Epidermal melanocyte (primary cell): ENCODE measurements around the gene AUNIP.

Experiments used
- DNase-seq: peaks from one replicate; pipeline ENCODE4 v3.0.0; 2011; ENCODE audit warnings: low spot score; ENCODE audit not compliant: insufficient read length

Gene AUNIP, protein sequence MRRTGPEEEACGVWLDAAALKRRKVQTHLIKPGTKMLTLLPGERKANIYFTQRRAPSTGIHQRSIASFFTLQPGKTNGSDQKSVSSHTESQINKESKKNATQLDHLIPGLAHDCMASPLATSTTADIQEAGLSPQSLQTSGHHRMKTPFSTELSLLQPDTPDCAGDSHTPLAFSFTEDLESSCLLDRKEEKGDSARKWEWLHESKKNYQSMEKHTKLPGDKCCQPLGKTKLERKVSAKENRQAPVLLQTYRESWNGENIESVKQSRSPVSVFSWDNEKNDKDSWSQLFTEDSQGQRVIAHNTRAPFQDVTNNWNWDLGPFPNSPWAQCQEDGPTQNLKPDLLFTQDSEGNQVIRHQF

DNA sequence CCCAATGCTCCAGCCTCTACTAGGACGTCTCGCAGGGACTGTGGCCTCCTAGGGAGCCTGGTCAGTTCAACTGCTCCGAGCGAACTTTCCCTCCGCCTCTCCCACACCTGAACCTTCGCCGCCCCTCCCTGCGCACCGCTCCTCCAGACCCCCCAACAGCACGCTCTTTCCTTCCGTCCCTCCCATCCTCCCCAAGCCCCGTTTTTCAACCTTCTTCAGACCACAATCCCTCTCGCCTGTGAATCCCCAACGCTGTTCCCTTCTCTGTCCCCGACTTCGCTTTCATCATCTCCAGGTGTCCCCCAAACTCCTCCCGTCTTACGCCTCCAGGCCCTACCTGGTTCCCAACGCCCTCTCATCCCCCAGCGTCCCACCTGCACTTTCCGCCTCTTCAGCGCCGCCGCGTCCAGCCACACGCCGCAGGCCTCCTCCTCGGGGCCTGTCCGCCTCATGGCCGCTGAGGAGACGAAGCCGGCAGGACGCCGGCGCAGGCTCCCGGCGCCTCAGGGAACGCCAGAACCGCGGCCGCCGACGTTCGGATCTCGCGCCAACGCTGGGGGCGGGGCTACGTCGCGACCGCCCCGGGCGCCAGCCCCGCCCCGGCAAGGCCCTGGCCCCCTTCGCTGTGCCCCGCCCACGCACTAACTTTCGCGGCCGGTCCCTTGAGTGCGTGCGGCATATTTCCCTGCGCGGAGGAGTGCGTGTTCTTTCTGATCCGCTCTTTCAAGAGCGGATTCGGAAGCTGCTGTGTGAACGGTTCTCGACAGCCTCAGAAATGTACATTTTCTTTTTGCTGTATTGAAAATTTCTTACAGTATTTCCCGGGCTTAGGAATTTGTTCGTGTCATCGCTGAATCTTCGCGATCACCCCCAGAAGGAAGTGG is at the start of gene AUNIP:
Gene AUNIP (minus strand): TSS at position 552 of the 884 bp plus-strand sequence. CDS start 100 bp downstream, at position 452.
- peak; percentile 80 for DNase-seq

DNA sequence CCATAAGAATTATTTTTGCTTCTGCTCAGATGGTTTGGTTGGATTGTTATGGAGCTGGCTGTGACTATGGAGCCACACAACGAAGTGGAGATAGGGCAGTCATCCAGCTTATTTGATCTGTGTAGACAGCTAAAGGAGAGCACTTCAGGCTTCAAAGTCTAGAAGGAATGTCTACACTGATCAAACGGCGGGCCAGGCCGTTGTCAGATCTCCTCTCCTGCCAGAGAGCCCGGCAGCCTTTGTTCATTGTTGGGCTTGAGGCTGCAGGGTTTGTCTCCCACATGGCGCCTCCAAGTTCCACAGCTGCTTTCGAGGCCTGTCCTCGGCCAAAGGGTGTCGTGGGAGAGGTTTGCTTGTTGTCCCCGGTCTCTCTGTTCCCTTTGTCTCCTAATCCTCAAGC is 49.8 kb upstream of the AUNIP start:
- DNase-seq, result no peak

DNA sequence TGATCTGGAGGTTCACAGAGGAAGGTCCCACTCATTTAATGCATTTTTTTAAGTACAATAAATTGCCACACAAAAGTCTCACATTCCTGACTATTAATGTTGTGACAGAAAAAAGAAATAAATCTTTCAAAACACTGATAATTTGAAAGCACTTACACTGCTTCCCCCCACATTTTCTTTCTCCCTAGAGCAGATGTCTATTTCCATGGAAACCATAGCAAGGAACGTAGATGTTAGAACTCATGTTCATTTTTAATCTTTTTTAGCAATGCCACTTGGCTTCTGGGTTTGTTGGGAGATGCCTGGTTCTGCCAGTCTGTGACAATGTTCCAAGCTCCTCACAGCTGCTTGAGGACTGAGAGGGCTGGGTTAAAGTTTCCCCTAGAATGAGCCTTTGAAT is 48.9 kb upstream of the AUNIP start:
- DNase-seq, result no peak

DNA sequence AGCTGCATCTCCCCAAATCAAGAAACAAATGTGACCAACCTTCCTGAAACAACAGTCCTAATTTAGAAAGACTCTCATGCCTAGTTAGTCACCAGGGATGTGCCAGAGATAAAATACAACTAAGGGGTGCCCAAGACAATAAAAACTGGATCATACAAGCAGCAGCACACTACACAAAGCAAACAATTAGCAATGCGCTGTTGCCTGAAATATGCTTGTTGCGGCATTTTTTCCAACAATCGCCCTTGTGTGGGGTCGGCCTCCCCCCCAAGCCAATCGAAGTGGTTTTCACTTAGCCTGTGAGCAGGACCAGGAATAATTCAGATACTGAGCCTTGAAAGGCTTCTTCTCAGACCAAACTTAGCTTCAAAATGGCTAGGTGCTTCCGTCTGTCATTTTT is 48.3 kb upstream of the AUNIP start:
- DNase-seq, result no peak

DNA sequence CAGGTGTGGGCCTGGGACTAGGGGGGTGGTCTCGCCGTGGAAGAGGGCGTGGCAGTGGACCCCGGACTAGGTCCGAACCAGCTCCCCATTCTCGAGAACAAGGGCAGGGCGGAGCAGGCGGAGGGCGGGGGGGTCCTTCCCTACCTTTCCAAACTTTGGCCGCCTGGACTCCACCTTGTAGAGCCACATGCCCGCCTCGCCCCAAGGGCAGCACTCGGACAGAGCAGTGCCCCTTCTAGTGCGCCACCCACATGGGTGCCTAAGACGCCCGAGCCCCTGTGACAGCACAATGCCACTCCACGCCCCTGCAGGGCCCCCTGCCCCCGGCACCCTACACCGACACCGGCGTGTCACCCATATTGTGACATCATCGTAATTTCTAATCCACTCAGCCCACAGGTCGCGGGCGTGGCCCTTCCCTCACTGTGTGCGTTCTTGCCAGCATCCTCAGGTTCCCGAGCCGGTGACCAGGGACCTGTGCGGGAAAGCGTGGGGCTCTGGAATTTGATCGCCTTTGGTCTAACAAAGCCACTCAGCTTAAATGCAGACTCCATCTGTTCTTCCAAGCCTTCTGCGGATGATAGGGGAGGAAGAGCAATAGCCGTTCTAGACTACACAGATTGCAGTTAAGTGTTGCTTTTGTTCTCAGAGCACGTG is 47.5 kb upstream of the AUNIP start:
- no peak for DNase-seq

DNA sequence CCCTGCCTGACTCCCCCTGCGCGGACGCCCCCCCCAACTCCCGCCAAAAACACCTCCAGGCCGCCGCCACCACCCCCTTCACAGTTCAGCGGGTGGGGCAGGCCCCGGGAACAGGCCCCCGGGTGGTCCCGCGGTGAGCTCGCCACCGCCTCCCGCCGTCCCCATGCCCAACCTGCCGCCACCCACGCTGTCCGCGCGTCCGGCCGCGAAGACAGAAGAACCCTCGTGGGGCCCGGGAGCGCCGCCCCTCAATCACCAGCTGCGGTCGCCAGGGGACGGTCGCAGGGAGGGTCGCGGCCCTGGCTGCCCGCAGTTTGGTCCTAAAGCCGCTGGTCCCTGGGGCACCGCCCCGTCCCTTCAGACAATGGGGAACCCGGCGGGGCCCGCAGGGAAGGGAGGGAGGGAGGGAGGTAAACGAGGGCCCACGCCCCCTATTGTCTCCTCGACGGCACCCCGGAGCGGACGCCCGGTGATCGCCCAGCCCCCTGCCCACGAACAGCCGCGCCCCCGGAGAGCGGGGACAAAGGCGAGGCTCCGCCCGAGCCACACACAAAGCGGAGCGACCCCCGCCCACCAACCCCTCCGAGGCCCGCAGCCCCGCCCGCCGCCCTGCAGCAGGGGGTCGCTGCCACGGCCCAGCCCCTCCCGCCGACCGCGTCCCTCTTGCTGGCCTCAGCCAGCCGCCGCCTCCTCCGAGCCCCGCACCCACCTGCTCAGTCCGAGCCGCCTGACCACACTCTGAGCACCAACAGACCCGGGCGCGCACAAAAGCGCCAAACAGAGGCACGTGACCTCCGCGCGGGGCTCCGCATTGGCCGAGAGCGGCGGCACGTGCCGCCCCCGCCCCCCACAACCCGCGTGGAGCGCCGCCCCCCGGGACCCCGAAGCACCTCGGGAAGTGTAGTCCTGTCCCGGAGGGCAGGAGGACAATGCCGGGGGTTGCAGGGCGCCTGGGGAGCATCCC is 46.7 kb upstream of the AUNIP start, which contains the start of gene STMN1:
Gene STMN1 (minus strand): TSS at position 740 of the 964 bp plus-strand sequence. CDS start 1,743 bp downstream, outside the sequence.
- DNase-seq, result peak; percentile 76

DNA sequence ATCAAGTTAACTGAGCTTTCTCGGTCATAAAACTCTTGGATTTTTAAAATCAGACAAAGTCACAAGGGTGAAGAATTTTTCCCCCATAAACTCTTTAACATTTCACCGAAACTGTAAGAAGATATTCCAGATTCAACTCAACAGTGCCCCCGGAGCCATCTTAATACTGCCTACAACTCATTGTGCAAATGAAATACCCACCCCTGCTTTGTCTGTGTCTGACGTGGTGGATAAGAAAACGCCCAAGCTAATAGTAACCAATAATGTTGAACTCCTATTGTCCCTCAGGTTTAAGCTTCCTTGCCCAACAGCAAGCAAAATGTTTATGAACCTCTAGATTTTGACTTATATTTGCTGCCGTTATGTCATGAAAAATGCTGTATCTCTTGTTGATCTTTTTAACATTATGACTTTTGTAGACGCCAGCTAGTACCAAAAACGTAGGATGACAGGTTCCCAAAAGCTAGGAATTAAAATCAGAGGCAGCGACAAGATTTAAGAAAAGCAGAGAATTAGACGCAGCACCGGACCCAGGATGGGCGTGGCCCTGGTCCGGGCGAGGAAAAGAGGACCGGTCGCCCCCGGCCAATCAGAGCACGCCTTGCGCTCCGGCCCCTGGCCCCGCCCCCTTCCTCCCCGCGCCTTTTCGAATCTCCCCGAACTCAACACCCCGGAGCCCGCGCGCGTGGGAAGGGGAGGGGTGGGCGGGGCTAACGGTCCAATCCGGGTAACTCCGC is 45.9 kb upstream of the AUNIP start:
- DNase-seq, result peak; percentile 72

DNA sequence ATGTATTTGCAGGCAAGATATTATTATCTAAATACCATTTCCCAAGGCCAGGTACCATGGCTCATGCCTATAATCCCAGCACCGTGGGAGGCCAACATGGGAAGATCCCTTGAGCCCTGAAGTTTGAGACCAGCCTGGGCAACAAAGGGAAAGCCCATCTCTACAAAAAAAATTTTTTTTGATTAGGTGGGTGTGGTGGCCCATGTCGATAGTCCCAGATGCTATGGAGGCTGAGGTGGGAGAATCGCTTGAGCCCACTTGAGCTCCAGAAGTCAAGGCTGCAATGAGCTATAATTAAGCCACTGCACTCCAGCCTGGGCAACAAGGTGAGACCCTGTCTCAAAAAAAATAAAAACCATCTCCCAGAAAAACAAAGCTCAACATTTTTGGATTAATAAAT is 44.7 kb upstream of the AUNIP start:
- DNase-seq, result no peak

DNA sequence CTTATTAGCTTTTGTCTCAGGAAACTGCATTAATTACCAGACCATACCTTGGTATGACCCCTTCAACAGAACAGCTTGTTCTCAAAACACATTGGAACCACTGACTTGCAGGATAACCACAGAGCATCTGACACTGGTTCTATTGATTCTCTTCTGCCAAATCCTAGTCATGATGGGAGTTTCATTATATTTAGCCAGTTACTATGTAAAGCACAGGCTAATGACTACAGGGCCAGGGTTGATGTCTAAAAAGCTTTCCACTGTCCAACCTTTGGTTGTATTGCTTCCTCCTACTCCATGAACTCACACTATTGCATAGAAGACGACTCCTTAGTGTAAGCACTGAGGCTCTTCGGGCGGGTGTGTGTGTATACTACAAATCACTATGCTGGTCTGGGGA is 43.2 kb upstream of the AUNIP start:
- DNase-seq, result no peak

DNA sequence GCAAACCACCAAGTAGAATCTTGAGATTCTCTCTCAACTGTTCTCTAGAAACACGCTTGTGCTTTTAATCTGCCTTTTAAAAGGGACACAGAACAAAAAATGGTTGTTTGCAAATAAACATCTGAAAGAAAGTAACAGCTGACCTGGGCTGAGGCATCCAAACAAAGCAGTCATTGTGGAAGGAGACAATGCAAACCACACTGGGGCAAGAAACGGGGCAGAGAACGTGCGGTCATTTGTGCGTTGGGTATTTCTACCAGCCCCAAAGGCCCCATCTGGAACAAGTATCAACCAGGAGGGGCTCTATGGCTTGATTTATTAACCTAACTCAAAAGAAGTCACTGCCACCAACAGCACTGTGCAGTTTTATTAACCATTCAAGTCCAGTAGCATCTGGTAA is 41.0 kb upstream of the AUNIP start:
- DNase-seq, result no peak

DNA sequence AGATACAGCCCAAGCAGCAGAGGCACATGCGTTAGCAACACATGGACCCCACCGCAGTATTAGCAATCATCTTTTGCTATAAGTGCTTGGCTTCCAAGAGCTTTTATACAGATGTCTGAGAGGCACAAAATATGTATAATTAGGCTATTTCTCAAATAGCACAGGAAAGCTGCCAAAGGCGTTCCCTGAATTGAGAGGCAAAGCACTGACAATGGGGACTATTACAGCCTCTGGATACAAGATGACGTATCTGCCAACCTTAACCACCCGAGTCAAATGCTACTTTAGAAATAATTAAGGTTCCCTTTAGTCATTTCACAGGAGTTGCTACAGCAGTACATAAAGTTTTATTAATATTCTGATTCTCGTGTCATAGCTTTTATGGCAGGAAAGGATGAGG is 40.5 kb upstream of the AUNIP start:
- no peak for DNase-seq

DNA sequence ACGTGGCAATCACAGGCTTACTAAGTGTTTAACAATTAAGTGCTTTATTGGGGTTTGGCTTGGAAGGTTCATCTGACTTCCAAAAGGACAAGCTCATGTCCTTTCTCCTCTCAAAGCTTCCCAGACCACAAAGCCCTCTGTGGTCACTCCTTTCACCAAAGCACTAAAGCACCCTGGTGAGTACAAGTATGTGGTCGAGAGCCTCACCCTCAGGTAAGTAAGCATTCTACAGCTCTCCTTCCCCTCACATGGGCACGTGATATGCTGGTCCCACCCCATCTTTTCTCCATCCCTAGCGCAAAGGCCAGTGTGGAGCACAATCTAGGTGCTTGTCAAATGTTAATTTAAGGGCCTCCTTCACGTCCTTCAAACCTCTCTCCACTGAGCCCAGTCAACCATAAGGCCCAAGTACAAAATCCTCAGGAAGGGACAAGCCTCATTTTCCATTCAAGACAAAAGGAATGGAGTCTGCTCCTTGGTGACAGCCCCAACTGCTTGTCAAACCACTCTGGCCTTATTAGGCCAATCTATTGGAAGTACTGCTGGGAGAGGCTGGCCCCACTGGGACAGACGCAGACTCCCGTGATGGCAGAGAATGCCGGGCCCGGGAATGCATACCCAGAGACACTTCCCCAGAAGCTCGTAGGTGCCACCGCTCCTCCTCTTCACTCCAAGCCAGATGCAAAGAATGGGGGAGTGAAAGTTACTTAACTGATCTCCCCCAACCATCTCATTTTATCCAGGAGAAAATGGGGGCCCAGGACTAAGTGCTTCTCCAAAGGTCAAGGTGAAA is 39.2 kb upstream of the AUNIP start:
- no peak for DNase-seq

DNA sequence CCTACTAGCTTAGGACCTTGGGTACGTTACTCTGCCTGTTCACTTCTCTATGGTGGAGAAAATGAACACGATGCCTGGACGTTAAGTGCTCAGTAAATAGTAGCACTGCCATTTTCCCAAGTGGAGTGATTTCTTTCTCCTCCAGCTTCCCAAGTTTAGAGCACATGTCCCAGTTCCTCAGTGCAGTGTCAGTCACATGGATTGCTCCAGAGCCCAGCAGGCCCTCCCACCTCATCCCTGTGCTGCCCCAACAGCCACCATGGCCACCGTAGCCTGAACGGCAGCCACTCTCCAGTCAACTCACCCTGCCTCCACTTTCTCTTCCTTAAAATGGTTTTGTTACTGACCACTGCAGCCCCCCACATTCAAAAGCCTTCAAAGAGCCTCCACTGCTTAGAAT is 38.5 kb upstream of the AUNIP start:
- no peak for DNase-seq

DNA sequence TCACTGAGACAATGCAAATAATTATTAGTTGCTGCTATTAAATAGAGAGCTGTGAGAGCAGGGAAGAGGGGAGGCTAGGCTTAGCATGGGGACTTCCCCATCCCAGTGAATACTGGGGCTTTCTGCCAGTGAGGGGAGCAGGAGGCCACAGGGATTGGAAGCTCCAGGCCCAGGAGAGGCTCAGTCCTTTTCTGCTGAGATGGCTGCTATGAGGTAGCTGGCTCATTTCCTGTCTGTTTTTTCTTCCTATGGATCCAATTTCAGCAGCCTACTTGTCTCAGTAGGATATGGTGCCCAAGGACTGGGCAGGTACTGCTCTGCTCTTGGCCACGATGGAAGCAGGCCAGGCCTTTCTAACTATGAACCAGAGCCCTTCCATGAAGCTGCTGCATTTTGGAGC is 37.0 kb upstream of the AUNIP start:
- DNase-seq, result no peak

DNA sequence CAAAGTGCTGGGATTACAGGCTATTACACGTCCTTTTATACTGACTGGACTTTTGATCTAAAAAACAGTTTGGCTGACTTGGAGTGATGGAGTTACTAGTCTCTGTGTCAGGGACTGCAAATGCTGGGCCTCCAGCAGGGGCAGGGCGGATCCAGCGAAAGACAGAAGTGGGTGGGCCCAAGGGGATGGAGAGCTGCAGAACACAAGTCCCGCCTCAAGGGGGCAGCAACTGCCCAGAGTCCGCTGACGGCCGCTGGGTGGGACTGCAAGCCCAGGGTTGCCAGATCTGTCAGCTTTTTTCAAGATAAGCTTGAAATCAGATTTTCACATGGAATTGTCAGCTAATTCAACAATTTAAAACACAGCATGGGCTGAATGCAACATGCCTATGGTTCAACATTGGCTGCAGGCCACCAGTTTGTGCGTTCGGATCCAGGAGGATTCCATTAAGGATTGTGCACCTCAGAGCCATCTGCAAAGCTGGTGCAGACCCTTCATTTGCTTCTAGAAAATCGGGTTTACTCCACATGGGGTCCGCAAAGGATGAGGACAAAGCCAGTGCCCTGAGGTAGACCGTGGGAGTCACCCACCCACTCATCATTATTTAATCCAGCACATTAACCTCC is 36.2 kb upstream of the AUNIP start:
- peak; percentile 93 for DNase-seq

DNA sequence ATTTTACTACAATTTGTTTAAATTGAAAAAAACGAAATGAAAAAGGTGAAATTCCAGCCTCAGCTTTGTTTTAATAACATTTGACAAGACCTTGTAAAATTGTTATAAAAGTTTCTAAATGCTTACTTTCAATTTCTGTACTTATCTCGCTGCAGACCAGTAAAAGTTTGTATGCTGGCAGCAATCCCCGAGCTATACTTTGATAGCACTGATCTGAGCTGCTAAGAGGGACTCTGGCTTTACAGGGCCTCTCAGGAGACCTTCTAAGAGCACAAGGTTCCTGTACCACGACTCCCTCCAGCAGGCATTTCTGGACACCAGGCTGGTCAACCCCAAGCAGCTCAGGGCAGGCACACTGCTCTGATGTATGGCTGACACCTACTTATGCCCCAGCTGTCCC is 33.9 kb upstream of the AUNIP start:
- DNase-seq, result no peak

DNA sequence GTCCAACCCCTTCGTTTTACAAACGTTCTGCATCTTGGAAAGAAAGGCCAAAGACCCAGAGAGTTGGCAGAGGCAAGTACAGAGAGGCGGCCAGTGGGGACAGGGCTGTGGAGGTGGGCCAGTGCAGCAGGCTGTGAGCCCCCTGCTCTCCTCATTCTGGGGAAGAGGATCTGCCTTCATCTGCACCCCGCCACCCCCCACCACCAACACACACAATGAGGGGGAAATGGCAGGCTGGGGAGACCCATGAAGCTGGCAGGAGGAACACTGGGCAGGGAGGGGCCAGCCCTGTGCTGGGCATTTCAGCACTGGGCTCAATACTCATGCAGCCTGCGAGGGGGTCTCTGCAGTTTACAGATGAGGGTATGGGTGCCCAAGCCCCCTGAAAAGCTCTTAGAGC is 32.3 kb upstream of the AUNIP start:
- DNase-seq, result no peak

DNA sequence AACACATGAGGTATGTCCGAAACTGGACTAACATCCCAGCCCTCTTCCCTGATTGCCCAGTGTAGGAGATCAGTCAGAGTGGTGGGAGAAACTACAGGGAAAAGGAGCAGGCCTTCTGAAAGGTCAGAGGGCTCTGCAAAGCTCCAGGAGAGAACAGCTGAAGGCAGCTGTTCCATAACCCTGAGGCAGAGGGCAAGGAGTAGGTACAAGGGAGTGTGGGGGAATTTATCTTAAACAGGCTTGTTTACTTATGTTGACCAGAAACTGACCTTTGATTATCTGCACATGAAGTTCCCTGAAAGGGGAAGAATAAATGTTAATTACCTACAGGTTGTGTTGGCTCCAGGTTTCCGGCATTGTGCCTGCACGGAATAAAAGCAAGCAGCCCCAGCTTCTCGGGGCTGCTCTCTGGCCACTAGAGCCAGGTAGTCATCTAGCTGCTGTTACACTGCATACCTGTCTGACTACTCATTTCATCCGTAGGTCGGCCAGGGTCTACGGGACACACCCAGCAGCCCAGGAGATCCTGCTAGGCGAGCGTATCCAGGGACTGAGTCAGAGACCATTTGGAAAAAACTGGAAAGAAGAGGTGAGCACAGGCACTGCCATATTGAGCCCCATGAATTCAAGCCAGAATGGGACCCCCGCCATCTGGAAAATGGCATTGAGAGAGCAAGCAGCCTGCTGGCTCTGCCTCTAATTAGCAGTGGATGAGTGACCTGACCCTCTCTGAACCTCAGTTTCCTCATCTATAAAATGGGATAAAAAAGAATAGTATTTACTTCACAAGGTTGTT is 31.2 kb upstream of the AUNIP start:
- no peak for DNase-seq
